ENCODE measurements around the gene HOXD8. TPM values are rescaled to one million over a fixed set of nuclear protein-coding genes. Genes with fewer than 3 reads are reported as not detected.

The HOXD8 gene
- total RNA-seq, 1 donor from 2014 or later, result not detected

DNA sequence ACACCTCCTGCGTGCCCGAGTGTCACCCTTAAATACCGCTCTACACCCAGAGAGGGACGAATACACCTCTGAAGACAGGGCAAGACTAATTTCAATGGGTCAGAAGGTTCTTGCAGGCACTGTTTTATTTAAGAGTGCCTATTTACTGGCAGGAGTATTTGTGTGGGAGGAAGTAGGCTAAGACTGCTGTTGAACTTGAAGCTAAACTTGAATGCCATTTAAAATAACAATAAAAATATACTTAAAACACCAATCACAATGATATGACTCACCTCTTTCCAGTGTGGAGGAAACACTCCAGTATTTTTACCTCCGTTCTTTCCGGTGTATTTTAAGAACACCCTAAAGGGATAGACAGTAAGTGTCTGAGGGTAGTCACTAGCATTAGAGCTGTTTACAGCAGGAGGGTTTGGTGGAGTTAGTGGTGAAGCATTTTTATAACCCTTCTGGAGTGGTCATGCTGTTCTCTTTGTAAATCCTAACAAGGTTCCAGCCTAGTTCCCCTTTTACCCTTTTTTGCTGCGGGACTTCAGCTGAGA is 49.3 kb downstream of the HOXD8 start:
- DNase-seq (ENCODE audit: extremely low spot score, unreplicated experiment), result no peak
- TF ChIP-seq, protein P1, sequence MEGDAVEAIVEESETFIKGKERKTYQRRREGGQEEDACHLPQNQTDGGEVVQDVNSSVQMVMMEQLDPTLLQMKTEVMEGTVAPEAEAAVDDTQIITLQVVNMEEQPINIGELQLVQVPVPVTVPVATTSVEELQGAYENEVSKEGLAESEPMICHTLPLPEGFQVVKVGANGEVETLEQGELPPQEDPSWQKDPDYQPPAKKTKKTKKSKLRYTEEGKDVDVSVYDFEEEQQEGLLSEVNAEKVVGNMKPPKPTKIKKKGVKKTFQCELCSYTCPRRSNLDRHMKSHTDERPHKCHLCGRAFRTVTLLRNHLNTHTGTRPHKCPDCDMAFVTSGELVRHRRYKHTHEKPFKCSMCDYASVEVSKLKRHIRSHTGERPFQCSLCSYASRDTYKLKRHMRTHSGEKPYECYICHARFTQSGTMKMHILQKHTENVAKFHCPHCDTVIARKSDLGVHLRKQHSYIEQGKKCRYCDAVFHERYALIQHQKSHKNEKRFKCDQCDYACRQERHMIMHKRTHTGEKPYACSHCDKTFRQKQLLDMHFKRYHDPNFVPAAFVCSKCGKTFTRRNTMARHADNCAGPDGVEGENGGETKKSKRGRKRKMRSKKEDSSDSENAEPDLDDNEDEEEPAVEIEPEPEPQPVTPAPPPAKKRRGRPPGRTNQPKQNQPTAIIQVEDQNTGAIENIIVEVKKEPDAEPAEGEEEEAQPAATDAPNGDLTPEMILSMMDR (IDR thresholded peaks at IDR 0.05), result no peak
- no peak overlapping the region for H3K27ac Mint-ChIP-seq (ENCODE audit: unreplicated experiment)
- H3K27me3 Mint-ChIP-seq (ENCODE audit: unreplicated experiment), result peaks cover 88% of the 10 kb centered on the region
- H3K4me1 Mint-ChIP-seq (ENCODE audit: unreplicated experiment), result peaks cover 4% of the 10 kb centered on the region
- H3K9me3 Mint-ChIP-seq (ENCODE audit: unreplicated experiment), result no peaks in the 10 kb centered on the region
- no peaks in the 10 kb centered on the region for H3K36me3 Mint-ChIP-seq (ENCODE audit: unreplicated experiment)
- no peak overlapping the region for H3K4me3 Mint-ChIP-seq (ENCODE audit: unreplicated experiment)

DNA sequence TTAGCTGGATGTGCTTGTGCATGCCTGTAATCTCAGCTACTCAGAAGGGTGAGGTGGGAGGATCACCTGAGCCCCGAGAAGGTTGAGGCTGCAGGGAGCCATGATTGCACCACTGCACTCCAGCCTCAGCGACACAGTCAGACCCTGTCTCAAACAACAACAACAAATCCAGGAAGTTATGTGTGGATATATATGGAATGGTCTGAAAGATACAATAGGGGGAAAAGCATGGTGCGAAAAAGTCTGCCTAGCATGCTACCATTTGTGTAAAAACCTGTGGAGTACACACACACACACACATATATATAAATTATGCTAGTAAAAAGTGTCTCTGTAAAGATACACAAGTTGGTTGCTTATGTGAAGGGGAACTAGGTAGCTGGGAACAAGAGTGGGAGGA is 52.0 kb downstream of the HOXD8 start:
- DNase-seq (ENCODE audit: extremely low spot score, unreplicated experiment), result peak; percentile 27
- no peaks in the 10 kb centered on the region for H3K9me3 Mint-ChIP-seq (ENCODE audit: unreplicated experiment)
- H3K4me1 Mint-ChIP-seq (ENCODE audit: unreplicated experiment), result peaks cover 1% of the 10 kb centered on the region
- no peak overlapping the region for H3K27ac Mint-ChIP-seq (ENCODE audit: unreplicated experiment)
- TF ChIP-seq, protein P1 (IDR thresholded peaks at IDR 0.05), result no peak
- H3K4me3 Mint-ChIP-seq (ENCODE audit: unreplicated experiment), result no peak overlapping the region
- H3K36me3 Mint-ChIP-seq (ENCODE audit: unreplicated experiment), result no peaks in the 10 kb centered on the region
- peaks cover 75% of the 10 kb centered on the region for H3K27me3 Mint-ChIP-seq (ENCODE audit: unreplicated experiment)

Small RNAs within 50 kb of the gene (microRNA-seq; reads per million reads assigned to microRNA genes)
- 2.2 reads per million for gene MIR10B (ENCODE audit: unreplicated experiment)

Other genes with a start within 250 kb of the HOXD8 start
- gene LNPK, start 127.4 kb upstream of the HOXD8 start, total RNA-seq, result 33.5 and 34.7 TPM in 2 replicates
- not detected in 2 replicates for gene EVX2, start 45.7 kb upstream of the HOXD8 start, total RNA-seq
- not detected in 2 replicates for gene HOXD13, start 37.0 kb upstream of the HOXD8 start, total RNA-seq
- not detected in 2 replicates for gene HOXD12, start 29.9 kb upstream of the HOXD8 start, total RNA-seq
- not detected in 2 replicates for gene HOXD11, start 22.4 kb upstream of the HOXD8 start, total RNA-seq
- not detected in 2 replicates for gene HOXD10, start 12.9 kb upstream of the HOXD8 start, total RNA-seq
- not detected in 2 replicates for gene HOXD9, start 7.0 kb upstream of the HOXD8 start, total RNA-seq
- not detected in 2 replicates for gene HOXD4, start 21.8 kb downstream of the HOXD8 start, total RNA-seq
- gene HOXD3, start 27.6 kb downstream of the HOXD8 start, total RNA-seq, result not detected in 2 replicates
- not detected in 2 replicates for gene HOXD1, start 59.0 kb downstream of the HOXD8 start, total RNA-seq
- gene MTX2, start 139.7 kb downstream of the HOXD8 start, total RNA-seq, result 23.6 and 23.8 TPM in 2 replicates

Data from osteocyte (in vitro differentiated cells).